Glutamatergic neuron (in vitro differentiated cells): ENCODE data around the gene STAT4. TPM values are rescaled to one million over a fixed set of nuclear protein-coding genes. Genes with fewer than 3 reads are reported as not detected.

Experiments
- DNase-seq: peaks from one replicate; pipeline ENCODE4 v3.0.0; 2022
- H3K27ac Mint-ChIP-seq: one replicate; pipeline ENCODE4 v1.8.0; 2020; ENCODE audit warnings: mild to moderate bottlenecking, mixed read lengths, inconsistent platforms; ENCODE audit not compliant: unreplicated experiment
- H3K27me3 Mint-ChIP-seq: one replicate; pipeline ENCODE4 v1.8.0; 2020; ENCODE audit warnings: mild to moderate bottlenecking, moderate library complexity, mixed read lengths, inconsistent platforms; ENCODE audit not compliant: unreplicated experiment
- H3K36me3 Mint-ChIP-seq: one replicate; pipeline ENCODE4 v1.8.0; 2020; ENCODE audit warnings: mild to moderate bottlenecking, mixed read lengths, inconsistent platforms; ENCODE audit not compliant: unreplicated experiment
- H3K4me1 Mint-ChIP-seq: one replicate; pipeline ENCODE4 v1.8.0; 2020; ENCODE audit warnings: mild to moderate bottlenecking, low read depth, mixed read lengths, inconsistent platforms; ENCODE audit not compliant: unreplicated experiment
- H3K4me3 Mint-ChIP-seq: one replicate; pipeline ENCODE4 v1.8.0; 2020; ENCODE audit warnings: mild to moderate bottlenecking, mixed read lengths, inconsistent platforms; ENCODE audit not compliant: unreplicated experiment
- H3K9me3 Mint-ChIP-seq: one replicate; pipeline ENCODE4 v1.8.0; 2020; ENCODE audit warnings: mild to moderate bottlenecking, moderate library complexity, mixed read lengths, inconsistent platforms; ENCODE audit not compliant: unreplicated experiment
- CTCF ChIP-seq: fragments of 200-600 bp; sonication (generic); IDR thresholded peaks from one replicate; pipeline ENCODE4 v1.5.0; 2021; ENCODE audit not compliant: partially characterized antibody, unreplicated experiment
- total RNA-seq: library from RNA; stranded (reverse); fragmentation: NEBNext Ultra II Directional; extraction: Animal tissue kit (Norgen Biotek cat#: 25700); gene quantifications from one replicate; pipeline ENCODE4 v1.2.1, GENCODE V29; 2021; ENCODE audit not compliant: unreplicated experiment

STAT4 gene
- total RNA-seq, 1 donor from 2014 or later = 0.74 TPM

- Mint-ChIP-seq H3K9me3 (no peaks in the 10 kb centered on the region), H3K4me1 (no peaks in the 10 kb centered on the region), H3K27ac (no peak overlapping the region), H3K36me3 (no peaks in the 10 kb centered on the region), H3K4me3 (no peak overlapping the region), H3K27me3 (no peaks in the 10 kb centered on the region)
- TF ChIP-seq CTCF = no peak
- no peak for DNase-seq
Observed at GRCh38 chr2:191122638-191123294, 28.0 kb downstream of the STAT4 start.

- Mint-ChIP-seq H3K27ac (no peak overlapping the region), H3K4me3 (no peak overlapping the region), H3K4me1 (no peaks in the 10 kb centered on the region), H3K9me3 (no peaks in the 10 kb centered on the region), H3K27me3 (no peaks in the 10 kb centered on the region), H3K36me3 (no peaks in the 10 kb centered on the region)
- TF ChIP-seq CTCF = no peak
- DNase-seq = no peak
Observed at GRCh38 chr2:191117341-191117740, 33.5 kb downstream of the STAT4 start.

GRCh38 chr2:191115804-191116203 is 35.0 kb downstream of the STAT4 start:
- TF ChIP-seq CTCF = no peak
- no peaks in the 10 kb centered on the region for H3K9me3 Mint-ChIP-seq
- H3K4me1 Mint-ChIP-seq = no peaks in the 10 kb centered on the region
- H3K4me3 Mint-ChIP-seq = no peak overlapping the region
- H3K27me3 Mint-ChIP-seq = no peaks in the 10 kb centered on the region
- no peaks in the 10 kb centered on the region for H3K36me3 Mint-ChIP-seq
- no peak for DNase-seq
- H3K27ac Mint-ChIP-seq = no peak overlapping the region

GRCh38 chr2:191115391-191115790 is 35.4 kb downstream of the STAT4 start:
- no peaks in the 10 kb centered on the region for H3K27me3 Mint-ChIP-seq
- no peaks in the 10 kb centered on the region for H3K9me3 Mint-ChIP-seq
- H3K4me1 Mint-ChIP-seq = no peaks in the 10 kb centered on the region
- DNase-seq = no peak
- H3K27ac Mint-ChIP-seq = no peak overlapping the region
- no peaks in the 10 kb centered on the region for H3K36me3 Mint-ChIP-seq
- H3K4me3 Mint-ChIP-seq = no peak overlapping the region
- no peak for TF ChIP-seq CTCF

- Mint-ChIP-seq H3K9me3 (no peaks in the 10 kb centered on the region), H3K27ac (no peak overlapping the region), H3K27me3 (no peaks in the 10 kb centered on the region), H3K4me1 (no peaks in the 10 kb centered on the region), H3K36me3 (no peaks in the 10 kb centered on the region), H3K4me3 (no peak overlapping the region)
- DNase-seq = no peak
- TF ChIP-seq CTCF = no peak
Observed at GRCh38 chr2:191114403-191114886, 36.3 kb downstream of the STAT4 start.
